Fibroblast of peridontal ligament (primary cell): ENCODE results near the gene MRPS21.
A peak's percentile ranks its signal among the peaks of the same experiment; 100 is the strongest.

Experiments
- DNase-seq: peaks from one replicate; pipeline ENCODE4 v3.0.0-alpha.2; 2010; ENCODE audit errors: extremely low read depth

MRPS21 gene

GRCh38 chr1:150293433-150294253 is at the start of gene MRPS21:
TSS of gene MRPS21 (plus strand) at chr1:150293861. CDS start at chr1:150294367, 506 bp downstream.
- DNase-seq: peak; percentile 91

DNA sequence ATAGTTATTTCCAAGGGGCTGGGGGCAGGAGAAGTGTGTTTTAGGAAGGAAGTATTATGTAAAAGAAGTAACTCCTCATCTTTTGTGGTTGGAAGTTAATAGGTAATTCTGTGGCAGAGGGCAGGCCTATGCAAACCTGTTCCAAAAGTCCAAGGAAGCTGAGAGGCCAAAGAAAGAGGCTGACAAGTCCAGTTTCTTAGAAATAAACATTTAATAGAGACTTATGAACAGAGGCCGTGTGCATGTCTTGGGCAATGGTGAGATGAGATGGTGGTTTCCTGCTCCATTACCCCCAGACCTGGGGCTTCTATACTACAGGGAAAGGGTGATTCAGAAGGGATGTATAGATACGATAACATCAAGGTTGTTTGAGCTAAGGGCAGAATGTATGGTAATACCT is 43.7 kb upstream of the MRPS21 start:
- no peak for DNase-seq

DNA sequence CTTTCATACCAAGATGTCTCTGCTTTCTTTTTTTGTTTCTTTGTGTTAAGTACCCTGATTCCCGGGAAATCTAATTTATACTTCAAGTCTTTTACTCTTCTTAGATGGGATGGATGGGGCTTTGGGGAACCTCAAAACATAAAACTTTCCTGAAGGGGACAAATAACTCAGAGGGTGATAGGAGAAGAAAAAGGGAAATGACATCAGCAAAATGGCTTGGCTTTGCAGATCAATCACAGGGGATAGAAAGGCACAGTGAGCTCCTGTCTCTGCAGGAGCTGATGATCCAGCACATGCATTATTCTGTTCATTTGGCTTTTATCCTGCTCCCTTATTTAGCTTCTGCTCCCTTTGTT is 37.5 kb upstream of the MRPS21 start:
- DNase-seq: no peak

DNA sequence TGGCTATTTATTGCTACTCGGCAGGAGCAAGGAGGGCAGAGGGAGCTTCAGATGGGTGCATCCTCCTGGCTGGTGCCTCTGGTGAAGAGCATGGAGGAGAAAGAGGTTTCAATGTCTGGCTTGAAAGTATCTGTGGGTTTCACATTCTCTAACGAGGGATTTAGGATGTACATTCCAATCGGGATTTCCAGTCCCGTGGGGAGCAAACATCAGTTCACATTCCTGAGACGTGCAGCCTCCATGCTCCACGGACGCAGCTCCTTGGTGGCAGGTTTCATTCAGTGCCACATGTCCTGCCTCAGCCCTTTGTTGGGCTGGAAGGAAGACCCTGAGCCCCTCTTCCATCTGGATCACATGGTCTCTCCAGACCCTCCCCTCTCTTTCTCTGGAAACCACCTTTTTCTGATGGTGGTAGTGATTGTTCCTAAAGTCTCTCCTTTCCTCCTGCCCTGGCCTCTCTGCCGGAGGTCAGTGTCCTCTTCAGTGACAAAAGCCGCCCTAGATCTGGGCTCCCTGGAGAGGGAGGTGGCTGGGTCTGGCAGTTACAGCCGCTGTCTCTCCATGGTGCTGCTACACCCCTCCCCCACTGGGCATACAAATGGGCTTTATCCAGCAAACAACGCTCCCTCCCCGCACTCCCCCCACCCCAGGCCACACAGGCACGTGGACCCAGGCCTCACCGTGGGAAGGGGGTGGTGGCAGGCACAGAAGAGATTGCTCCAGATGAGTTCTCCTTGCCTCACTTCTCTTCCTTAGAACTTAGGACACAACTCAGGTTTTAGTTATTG is 36.9 kb upstream of the MRPS21 start:
- DNase-seq: peak; percentile 25

DNA sequence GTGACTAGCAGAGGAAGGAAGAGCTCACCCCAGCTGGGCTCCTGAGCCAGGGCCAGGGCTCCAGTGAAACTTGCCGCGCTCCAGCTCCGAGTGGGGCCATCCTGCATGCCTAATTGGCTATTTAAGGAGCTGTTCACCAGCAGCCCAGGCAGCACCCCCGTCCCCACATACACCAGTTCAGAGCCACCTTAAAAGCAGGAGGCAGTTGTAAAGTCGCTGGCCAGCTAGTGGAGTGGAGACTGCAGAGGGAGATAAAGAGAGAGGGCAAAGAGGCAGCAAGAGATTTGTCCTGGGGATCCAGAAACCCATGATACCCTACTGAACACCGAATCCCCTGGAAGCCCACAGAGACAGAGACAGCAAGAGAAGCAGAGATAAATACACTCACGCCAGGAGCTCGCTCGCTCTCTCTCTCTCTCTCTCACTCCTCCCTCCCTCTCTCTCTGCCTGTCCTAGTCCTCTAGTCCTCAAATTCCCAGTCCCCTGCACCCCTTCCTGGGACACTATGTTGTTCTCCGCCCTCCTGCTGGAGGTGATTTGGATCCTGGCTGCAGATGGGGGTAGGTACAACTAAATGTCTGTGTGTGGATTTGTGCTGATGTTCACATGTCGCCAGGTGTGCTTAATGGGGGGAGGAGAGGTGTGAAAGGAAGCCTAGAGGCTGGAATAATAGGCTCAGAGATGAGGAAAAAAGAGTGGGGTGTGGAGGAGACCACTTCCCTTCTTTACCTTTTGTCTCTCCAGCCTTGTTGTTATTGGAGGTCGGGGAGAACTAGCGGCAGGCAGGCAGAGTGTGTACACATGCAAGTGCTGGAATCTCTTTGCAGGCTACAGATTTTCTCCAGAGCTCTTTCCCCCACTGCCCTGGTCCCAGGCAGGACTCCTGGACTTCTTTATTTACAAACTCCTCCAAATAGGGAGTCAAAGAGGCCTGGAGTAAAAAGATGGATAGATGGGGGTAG is 35.8 kb upstream of the MRPS21 start, which contains the start of gene CA14:
CA14 (plus strand) TSS at position 151 of the 962 bp plus-strand sequence; CDS start at position 506, 355 bp downstream.
- peak; percentile 10 for DNase-seq

- DNase-seq: no peak
Measured at GRCh38 chr1:150259217-150259616, 34.4 kb upstream of the MRPS21 start.

- DNase-seq: peak; percentile 17
Measured at GRCh38 chr1:150259758-150260669, 33.6 kb upstream of the MRPS21 start.

DNA sequence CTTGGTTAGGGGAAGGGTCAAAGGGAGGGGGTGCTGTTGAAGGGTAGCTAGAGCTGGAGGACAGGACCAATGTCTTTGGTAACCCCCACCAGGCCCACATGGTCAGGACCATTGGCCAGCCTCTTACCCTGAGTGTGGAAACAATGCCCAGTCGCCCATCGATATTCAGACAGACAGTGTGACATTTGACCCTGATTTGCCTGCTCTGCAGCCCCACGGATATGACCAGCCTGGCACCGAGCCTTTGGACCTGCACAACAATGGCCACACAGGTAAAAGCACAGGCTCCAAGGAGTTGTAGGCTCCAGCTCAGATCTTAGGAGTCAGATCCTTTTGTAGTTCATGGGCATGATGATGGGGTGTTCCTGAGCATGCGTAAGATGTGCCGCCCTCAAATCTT is 32.3 kb upstream of the MRPS21 start:
- no peak for DNase-seq

DNA sequence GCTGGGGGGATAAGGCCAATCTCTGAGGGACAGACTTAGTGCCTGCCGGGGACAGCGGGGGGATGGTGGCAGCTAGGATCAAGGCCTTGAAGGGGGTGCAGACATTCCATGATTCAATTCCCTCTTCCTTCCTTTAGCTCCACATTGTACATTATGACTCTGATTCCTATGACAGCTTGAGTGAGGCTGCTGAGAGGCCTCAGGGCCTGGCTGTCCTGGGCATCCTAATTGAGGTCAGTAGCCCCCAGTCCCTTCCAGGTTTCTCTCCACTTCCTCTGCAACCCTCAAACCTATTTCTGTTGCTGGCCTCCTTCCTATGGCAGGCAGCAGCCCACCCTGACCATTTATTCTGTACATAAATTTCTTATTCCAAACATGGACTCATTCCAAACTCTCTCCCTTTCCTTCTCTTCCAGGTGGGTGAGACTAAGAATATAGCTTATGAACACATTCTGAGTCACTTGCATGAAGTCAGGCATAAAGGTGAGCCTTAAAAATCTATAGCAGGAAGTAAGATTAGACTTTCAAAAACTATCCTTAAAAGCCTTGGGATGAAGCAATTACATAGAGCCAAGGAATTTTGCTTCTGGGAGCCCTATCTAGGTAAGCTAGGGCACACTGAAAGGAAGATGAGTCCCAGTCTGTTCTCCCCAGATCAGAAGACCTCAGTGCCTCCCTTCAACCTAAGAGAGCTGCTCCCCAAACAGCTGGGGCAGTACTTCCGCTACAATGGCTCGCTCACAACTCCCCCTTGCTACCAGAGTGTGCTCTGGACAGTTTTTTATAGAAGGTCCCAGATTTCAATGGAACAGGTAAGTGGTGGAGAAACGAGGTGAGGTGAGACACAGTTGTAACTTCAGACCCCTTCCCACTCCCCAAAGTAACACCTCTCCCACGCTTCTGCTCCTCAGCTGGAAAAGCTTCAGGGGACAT is 31.0 kb upstream of the MRPS21 start:
- no peak for DNase-seq

DNA sequence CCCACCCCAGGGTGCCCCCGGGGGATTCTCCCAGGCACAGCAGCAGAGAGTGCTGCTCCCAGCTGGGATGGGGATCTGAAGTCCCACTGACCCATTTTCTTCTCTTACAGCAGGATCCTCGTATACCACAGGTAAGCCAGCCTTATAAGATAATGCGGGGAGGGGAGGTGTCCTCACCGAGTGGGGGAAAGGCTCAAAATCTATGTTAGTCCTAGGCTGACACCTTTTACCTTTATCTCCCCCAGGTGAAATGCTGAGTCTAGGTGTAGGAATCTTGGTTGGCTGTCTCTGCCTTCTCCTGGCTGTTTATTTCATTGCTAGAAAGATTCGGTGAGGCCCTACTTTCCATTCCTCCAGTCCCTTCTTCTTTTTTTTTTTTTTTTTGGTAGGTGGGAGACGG is 30.1 kb upstream of the MRPS21 start:
- no peak for DNase-seq

DNA sequence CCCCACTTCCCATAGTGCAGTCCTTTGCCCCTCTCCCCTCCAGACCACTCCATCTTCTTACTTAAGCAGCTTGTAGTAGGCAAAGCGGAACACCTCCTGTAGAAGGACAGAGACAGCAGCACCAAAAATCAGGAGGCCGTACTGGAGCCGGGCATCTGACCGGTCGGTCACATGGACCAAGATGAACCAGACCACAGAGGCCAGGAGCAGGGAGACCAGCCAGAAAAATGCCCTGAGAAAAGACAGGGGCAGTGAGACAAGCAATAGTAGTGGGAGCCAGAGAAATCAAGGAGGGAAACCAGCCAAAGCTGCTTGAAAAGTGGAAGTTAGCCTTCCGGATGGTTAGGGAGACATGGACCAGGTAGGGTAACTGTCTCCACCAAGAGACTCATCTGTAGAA is 25.8 kb upstream of the MRPS21 start:
- DNase-seq: peak; percentile 15

DNA sequence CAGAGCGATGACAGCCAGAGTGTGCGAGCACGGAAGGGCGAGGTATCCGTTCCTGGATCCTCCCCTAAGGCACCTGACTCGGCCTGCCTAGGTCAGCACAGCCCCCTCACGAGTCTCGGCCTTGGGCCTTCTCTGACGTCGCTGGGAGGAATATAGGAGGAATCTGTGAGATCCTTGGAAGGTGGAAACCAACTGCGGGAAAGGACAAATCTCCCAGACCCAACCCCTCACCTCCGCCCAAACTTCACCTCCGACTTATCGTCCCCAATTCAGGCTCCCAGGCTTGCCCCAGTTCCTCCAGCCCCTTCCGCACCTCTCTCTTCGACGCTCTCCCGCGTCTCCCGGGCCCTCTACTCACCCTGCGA is 25.3 kb upstream of the MRPS21 start:
- DNase-seq: peak; percentile 31

- DNase-seq: peak; percentile 95
Measured at GRCh38 chr1:150268705-150269403, 24.8 kb upstream of the MRPS21 start, which contains the start of gene APH1A. TSS of gene APH1A (minus strand) at chr1:150269016. CDS start at chr1:150268810, 206 bp downstream.

- no peak for DNase-seq
Measured at GRCh38 chr1:150269451-150269850, 24.2 kb upstream of the MRPS21 start.

DNA sequence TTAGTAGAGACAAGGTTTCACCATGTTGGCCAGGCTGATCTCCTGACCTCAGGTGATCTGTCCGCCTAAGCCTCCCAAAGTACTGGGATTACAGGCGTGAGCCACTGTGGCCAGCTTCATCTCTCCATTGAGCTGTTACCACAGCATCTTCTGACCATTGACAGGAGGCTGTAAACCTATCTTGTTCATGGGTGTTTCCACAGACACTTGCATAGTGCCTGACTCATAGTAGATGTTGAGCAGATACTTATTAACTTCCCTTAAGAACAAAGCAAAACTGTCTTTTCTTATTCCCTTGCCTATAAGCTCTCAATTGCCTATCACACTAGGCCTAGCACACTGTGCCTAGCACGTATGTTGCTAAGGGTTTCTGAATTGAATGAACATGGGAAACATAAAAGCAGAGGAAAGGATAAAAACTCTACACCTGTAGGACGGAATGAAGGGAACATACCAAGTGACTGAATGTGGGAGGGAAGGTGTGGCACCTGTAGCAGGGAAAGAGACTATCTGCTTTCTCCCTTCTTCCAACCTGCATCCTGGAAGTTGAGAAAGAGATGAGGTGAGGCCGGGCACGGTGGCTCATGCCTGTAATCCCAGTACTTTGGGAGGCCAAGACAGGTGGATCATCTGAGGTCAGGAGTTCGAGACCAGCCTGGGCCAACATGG is 22.2 kb upstream of the MRPS21 start:
- DNase-seq: no peak

- DNase-seq: peak; percentile 51
Measured at GRCh38 chr1:150273311-150273710, 20.4 kb upstream of the MRPS21 start.

- DNase-seq: no peak
Measured at GRCh38 chr1:150280138-150280707, 13.4 kb upstream of the MRPS21 start.

DNA sequence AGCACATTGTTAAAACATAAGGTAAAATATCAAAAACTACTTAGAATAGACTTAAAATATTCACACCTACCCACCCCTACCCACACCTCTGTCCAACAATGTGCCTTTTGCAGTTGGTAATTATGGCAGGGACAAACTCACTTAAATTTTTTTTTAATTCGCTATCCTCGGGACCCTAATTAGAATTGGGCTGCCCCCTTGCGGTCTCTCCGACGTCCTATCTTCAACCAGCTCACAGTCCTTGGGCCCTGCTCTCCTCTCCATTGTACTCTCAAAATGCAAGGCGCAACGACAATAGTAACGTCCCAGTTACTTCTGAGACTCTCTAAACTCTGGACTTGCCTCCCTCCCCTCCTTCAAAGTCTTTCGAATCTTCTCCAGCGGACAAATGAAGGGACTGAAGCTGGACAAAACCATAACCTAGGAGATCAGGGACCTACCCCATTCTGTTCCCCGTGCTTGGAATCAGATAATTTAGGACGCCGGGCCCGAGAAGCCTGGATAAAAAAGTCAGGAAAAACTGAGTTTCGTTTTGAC is 12.4 kb upstream of the MRPS21 start:
- DNase-seq: peak; percentile 82
